ENCODE data around the gene CERK. TPM values are rescaled to one million over a fixed set of nuclear protein-coding genes. Genes with fewer than 3 reads are reported as not detected.

The CERK gene
- total and polyA plus RNA-seq, 10 donors = 13.7 to 47.1 (median 34.8) TPM

DNA sequence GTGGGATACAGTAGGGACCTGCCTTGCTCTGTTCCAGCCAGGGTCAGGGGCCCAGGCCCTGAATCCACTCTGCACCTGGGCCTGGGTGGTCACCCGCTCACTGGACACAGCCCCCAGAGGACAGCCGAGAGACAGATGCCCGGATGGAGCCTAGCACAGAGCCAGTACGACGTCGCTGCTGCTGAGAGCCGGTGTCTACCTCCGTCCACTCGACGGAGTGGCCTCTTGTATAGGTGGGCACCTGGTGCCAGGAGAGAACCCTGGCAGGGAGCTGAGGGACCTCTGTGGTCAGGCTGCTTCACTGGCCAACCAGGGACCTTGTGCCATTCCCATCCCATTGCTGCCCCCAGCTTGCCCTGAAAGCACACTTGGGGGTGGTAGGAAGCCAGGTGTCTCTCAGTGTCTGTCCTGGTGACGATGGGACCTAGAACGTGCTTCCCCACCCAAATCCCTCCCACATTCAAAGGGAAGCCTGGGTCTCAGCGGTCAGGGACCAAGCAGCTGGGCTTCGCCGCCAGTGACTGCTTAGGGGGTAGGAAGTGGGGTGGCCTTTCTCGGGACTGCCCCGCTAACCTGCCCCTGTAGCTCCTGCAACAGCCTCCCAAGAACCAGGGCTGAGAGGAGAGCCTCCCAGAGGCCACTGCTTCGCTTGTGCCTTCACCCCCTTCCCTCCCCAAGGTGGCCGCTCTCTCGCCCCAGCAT is 10.3 kb upstream of the CERK start:
- H3K36me3 ChIP-seq = no peaks in the 10 kb centered on the region
- DNase-seq = no peak
- TF ChIP-seq POLR2AphosphoS5 (IDR thresholded peaks at IDR 0.05) (no peak), POLR2A (IDR thresholded peaks at IDR 0.05) (no peak)
- TF ChIP-seq, protein P1, sequence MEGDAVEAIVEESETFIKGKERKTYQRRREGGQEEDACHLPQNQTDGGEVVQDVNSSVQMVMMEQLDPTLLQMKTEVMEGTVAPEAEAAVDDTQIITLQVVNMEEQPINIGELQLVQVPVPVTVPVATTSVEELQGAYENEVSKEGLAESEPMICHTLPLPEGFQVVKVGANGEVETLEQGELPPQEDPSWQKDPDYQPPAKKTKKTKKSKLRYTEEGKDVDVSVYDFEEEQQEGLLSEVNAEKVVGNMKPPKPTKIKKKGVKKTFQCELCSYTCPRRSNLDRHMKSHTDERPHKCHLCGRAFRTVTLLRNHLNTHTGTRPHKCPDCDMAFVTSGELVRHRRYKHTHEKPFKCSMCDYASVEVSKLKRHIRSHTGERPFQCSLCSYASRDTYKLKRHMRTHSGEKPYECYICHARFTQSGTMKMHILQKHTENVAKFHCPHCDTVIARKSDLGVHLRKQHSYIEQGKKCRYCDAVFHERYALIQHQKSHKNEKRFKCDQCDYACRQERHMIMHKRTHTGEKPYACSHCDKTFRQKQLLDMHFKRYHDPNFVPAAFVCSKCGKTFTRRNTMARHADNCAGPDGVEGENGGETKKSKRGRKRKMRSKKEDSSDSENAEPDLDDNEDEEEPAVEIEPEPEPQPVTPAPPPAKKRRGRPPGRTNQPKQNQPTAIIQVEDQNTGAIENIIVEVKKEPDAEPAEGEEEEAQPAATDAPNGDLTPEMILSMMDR (IDR thresholded peaks at IDR 0.05 in 8 of 11, conservative IDR thresholded peaks at IDR 0.05 in 3 of 11) = no peak
- intact Hi-C loops (cut with DNase I; ENCODE audit: low total_unique reads) = no loop called here
- H3K27ac ChIP-seq = peak overlapping the region in 6 of 8 donors; percentile 41 to 95 (median 84)
- no peaks in the 10 kb centered on the region for H3K27me3 ChIP-seq (replicated peaks in 1 of 7)
- 81 to 89% (median 85%) methylated on average over 14 to 20 of the region's 20 CpGs for WGBS, 5 donors
- no peak overlapping the region for H3K4me3 ChIP-seq
- peaks cover 18 to 54% (median 40%) of the 10 kb centered on the region in 6 donors for H3K4me1 ChIP-seq
- peaks cover 0 to 1% (median 0%) of the 10 kb centered on the region in 8 donors for H3K9me3 ChIP-seq

DNA sequence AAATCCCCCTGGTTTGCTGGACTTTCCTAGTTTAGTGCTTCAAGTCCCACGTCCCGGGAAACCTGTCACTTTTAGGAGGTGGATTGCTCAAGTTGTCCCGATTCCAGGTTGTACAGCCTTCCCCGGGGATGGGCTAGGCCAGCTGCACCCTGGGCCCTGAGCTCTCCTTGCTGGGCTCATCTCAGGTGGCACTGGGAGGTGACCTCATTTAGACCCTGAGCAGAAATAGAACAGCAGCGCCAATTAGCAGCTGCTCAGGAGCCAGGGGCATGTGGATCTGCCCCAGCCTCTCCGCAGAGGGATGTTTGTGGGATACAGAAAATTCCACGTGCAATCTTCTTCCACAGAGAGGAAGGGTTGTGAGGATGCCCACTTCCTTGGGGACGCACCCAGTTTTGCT is 9.6 kb upstream of the CERK start:
- H3K27me3 ChIP-seq (replicated peaks in 1 of 7) = no peaks in the 10 kb centered on the region

DNA sequence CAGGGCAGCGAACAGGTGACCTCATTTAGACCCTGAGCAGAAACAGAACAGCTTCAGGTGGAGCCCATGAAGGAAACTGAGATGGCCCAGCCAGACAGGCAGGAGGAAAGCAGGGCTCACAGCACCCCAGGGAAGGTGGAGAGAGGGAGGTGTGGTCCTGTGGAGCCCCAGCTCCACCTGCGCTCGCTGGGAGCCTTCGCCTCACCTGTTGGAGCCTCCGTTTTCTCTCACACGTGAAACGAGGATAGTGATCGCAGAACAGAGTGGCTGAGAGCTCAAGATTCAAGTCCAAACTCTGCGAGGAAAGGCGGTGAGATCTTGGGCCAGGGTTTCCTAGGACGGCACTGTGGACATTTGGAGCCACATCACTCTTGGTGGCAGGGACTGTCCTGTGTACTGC is 8.6 kb upstream of the CERK start:
- Histone ChIP-seq H3K4me1 (peaks cover 18 to 38% (median 31%) of the 10 kb centered on the region in 6 donors), H3K36me3 (no peaks in the 10 kb centered on the region), H3K27me3 (replicated peaks in 1 of 7) (no peaks in the 10 kb centered on the region), H3K9me3 (peaks cover 0 to 7% (median 2%) of the 10 kb centered on the region in 8 donors), H3K27ac (no peak overlapping the region), H3K4me3 (no peak overlapping the region)
- TF ChIP-seq POLR2A (IDR thresholded peaks at IDR 0.05) (no peak), POLR2AphosphoS5 (IDR thresholded peaks at IDR 0.05) (no peak)
- TF ChIP-seq, protein P1 (IDR thresholded peaks at IDR 0.05 in 8 of 11, conservative IDR thresholded peaks at IDR 0.05 in 3 of 11) = no peak
- no peak for DNase-seq
- 87 to 97% (median 92%) methylated on average over 11 of the region's 11 CpGs for WGBS, 5 donors
- intact Hi-C loops (cut with DNase I; ENCODE audit: low total_unique reads) = no loop called here

More for the DNA sequence above, 9.6 kb upstream of the CERK start:
- TF ChIP-seq, protein P1 (IDR thresholded peaks at IDR 0.05 in 8 of 11, conservative IDR thresholded peaks at IDR 0.05 in 3 of 11) = no peak
- TF ChIP-seq POLR2A (IDR thresholded peaks at IDR 0.05) (no peak), POLR2AphosphoS5 (IDR thresholded peaks at IDR 0.05) (no peak)
- Histone ChIP-seq H3K4me1 (peaks cover 18 to 47% (median 34%) of the 10 kb centered on the region in 6 donors), H3K9me3 (peaks cover 0 to 7% (median 2%) of the 10 kb centered on the region in 8 donors), H3K36me3 (no peaks in the 10 kb centered on the region), H3K4me3 (no peak overlapping the region), H3K27ac (no peak overlapping the region)
- DNase-seq = no peak
- intact Hi-C loops (cut with DNase I; ENCODE audit: low total_unique reads) = no loop called here
- 88 to 100% (median 93%) methylated on average over 1 to 8 of the region's 8 CpGs for WGBS, 5 donors

DNA sequence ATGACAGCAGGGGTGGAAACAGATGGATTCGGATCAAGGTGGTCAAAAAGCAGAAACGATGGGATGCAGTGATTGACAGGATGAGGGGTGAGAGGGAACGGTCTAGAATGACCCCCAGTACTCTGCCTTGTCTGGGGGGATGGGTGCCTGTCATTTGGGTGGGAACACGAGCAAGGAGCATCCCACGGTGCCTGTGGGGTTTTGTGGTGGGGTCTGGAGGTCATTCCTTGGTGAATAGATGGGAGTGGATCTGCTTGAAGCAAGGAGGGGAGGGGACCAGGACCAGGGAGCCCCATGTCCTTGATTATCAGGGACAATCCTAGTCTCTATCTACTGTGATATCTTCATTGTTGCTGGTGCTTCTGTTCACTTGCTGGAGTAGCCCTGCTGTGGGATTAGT is 8.1 kb upstream of the CERK start:
- Histone ChIP-seq H3K27ac (no peak overlapping the region), H3K36me3 (no peaks in the 10 kb centered on the region), H3K9me3 (peaks cover 0 to 7% (median 2%) of the 10 kb centered on the region in 8 donors), H3K27me3 (replicated peaks in 1 of 7) (no peaks in the 10 kb centered on the region), H3K4me3 (no peak overlapping the region), H3K4me1 (peaks cover 18 to 34% (median 26%) of the 10 kb centered on the region in 6 donors)
- TF ChIP-seq POLR2A (IDR thresholded peaks at IDR 0.05) (no peak), POLR2AphosphoS5 (IDR thresholded peaks at IDR 0.05) (no peak)
- TF ChIP-seq, protein P1 (IDR thresholded peaks at IDR 0.05 in 8 of 11, conservative IDR thresholded peaks at IDR 0.05 in 3 of 11) = no peak
- no peak for DNase-seq
- WGBS, 5 donors = 73 to 84% (median 79%) methylated on average over 5 of the region's 5 CpGs
- intact Hi-C loops (cut with DNase I; ENCODE audit: low total_unique reads) = no loop called here

Data from spleen (tissue), 11 donors.